Right kidney (tissue), 1 donor: Measurements from ENCODE around the gene ISL2.

Experiments used
- DNase-seq: peaks from one replicate; pipeline ENCODE4 v3.0.0-alpha.2; 2016

ISL2 gene

DNA sequence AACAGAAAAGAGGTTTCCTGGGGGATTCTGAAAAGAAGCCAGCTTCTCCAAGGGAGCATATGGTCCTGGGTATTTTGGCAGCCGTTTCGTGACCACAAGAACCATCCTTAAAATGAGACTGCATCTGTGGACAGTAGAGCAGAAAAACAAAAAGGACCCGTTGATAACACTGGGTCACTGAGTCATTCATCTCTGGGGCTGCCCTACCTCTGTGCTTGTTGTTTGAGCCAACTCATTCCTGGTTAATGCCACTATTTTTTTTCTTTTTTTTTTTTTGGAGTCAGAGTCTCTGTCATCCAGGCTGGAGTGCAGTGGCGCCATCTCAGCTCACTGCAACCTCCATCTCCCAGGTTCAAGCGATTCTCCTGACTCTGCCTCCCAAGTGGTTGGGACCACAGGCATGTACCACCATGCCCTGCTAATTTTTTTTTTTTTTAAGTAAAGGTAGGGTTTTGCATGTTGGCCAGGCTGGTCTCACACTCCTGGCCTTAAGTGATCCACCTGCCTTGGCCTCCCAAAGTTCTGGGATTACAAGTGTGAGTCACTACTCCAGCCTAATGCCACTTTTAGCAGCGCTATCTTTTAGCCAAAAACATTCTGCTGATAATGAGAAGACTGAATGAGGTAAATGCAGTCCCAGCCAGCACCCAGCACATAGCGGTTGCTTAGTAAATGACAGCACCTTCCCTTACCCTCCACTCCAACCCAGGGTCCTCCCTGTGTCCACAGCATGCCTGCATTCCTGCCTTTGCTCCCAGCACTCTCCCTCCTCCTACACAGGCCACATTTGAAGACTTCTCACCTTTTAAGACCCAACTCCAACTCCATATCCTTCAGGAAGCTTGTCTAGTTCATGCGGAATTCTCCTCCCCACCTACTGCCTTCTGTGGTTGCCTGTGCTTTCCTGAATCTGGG, 9.1 kb upstream of the ISL2 start:
- no peak for DNase-seq

- DNase-seq = no peak
Measured at GRCh38 chr15:76328106-76328696, 8.4 kb upstream of the ISL2 start.

GRCh38 chr15:76328958-76329357, 7.6 kb upstream of the ISL2 start:
- no peak for DNase-seq

DNA sequence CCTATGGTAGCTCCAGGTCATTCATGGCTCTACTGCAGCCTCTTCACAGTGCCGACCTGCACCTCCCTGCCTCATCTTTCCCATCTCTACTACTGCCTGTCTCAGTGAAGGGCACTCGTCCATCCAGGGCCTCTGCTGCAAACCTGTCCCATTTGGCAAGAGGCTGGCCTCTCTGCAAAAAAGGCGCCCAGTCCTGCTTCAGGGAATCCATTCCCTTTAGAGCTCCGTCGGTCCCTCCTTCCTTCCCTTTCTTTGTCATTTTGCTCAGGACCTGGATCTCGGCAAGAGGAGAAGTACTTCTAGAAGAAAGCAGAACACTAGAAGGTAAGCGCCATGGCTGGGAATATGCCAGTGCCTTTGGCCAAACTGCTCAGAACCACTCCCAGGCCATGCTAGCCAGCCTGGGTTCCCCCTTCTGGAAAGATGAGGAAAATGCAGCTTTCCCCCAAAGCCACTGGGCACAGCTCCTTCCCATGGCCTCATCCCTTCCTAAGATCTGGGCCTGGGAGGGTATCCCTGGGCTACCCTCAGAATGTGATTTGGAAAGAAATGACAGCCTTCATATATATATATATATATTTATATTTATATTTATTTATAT, 6.4 kb upstream of the ISL2 start:
- no peak for DNase-seq

- no peak for DNase-seq
Measured at GRCh38 chr15:76332796-76333195, 3.8 kb upstream of the ISL2 start.

- DNase-seq = no peak
Measured at GRCh38 chr15:76333309-76333708, 3.3 kb upstream of the ISL2 start.

DNA sequence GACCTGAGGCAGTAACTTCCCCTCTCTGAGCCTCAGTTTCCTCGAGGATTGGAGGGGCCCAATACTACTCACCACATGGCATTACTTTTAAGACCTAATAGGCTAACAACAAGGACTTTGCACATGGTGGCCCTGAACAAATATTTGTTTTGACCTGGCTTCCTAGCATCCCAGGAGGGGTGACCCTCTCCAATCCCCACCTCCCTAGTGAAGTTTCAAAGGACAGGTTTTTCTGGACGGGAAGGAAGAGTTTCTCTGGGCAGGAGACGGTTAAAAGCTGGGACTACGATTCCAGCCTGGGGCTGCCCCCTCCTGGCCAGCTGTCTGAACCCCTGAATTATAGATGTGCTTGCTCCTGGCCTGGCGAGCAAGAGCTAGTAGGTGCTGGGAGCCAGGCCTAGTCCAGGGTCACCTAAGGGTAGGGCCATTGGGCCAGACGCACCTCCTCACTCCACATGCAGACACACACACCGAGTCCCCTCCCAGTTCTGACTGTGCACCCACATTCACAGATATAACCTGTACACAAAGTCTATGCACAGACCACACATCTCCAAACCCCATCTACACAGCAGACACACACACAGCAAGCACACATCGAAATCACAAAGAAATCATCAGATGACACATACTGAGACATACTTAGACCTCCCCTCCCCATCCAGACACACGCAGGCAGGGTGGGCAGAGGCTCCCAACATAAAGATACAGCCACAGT, 2.7 kb upstream of the ISL2 start:
- no peak for DNase-seq

- no peak for DNase-seq
Measured at GRCh38 chr15:76334438-76335306, 1.9 kb upstream of the ISL2 start.

GRCh38 chr15:76335307-76336253, 993 bp upstream of the ISL2 start:
- peak; percentile 74 for DNase-seq

- DNase-seq = peak; percentile 76
Measured at GRCh38 chr15:76337059-76337695, 604 bp downstream of the ISL2 start.

DNA sequence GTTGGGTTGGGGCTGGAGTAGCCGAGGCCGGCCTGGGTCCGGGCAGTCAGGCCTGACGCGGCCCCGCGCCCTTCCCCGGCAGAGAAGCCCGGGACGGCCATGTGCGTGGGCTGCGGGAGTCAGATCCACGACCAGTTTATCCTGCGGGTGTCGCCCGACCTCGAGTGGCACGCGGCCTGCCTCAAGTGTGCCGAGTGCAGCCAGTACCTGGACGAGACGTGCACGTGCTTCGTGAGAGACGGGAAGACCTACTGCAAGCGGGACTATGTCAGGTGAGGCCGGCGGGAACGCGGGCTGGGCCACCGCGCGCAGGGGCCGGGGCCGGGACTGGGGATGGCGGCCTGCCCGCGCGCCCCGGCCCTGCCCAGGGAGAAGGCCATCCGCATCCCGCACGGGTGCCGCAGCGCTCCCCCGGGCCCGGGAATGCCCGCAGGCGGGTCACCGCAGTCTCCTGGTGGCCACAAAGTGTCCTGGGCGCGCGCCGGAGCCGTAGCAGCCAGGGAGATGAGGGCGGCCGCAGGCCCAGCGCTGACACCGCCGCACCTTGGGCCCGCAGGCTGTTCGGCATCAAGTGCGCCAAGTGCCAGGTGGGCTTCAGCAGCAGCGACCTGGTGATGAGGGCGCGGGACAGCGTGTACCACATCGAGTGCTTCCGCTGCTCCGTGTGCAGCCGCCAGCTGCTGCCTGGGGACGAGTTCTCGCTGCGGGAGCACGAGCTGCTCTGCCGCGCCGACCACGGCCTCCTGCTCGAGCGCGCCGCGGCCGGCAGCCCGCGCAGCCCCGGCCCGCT, 1.3 kb downstream of the ISL2 start:
- DNase-seq = peak; percentile 85

- peak; percentile 72 for DNase-seq
Measured at GRCh38 chr15:76338486-76339304, 2.1 kb downstream of the ISL2 start.

DNA sequence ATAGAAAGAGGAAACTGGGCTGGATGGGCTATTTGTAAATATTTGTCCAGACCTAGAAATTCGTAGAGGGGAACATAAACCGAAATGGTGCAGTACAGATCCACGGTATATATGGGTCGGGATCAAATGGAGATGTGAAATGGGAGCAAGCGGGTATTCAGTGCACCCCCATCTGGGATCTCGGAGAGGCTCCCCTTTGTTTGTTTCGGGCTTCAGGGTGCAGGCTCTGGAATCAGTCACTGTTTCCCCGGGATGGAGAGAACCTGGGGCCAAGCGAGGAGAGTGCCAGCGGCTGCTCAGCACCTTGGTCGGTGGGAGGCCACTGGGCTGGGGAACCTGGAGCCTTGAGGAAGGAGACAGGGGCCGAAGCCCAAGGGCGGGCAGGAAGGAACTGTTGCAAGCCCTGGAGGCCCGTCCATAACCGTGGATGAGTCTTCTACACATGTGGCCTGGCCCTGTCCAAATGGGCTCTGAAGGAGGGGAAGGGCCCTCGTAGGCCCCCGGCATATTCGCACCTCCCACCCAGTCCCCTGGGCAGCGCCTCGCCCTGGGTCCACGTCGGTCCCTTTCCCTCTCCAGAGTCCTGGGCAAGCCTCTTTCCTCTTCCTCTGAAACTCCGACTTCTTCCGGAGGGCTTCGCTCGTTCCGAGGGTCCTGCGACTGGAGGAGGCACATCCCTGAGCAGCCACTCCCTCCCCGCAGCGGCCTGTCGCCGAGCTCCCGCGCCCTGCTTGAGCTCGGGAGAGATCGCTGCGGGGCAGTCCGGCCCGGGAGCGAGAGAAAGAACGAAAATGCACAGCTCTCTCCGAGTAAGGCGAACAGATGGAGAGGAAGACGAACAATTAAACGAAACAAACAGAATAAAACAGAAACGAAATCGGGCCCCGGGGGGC, 3.0 kb downstream of the ISL2 start:
- DNase-seq = peak; percentile 88

DNA sequence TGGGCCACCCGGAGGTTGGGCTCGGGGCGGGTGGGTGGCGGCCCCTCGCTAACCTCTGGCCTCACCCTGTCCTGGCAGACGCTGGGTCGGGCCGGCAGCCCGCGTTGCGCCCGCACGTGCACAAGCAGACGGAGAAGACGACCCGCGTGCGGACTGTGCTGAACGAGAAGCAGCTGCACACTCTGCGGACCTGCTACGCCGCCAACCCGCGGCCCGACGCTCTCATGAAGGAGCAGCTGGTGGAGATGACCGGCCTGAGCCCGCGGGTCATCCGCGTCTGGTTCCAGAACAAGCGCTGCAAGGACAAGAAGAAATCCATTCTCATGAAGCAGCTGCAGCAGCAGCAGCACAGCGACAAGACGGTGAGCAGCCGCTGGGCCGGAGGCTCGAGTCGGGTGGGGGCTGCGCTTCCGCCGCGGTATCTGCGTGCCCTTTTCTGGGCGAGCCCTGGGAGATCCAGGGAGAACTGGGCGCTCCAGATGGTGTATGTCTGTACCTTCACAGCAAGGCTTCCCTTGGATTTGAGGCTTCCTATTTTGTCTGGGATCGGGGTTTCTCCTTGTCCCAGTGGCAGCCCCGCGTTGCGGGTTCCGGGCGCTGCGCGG, 3.7 kb downstream of the ISL2 start:
- peak; percentile 90 for DNase-seq

DNA sequence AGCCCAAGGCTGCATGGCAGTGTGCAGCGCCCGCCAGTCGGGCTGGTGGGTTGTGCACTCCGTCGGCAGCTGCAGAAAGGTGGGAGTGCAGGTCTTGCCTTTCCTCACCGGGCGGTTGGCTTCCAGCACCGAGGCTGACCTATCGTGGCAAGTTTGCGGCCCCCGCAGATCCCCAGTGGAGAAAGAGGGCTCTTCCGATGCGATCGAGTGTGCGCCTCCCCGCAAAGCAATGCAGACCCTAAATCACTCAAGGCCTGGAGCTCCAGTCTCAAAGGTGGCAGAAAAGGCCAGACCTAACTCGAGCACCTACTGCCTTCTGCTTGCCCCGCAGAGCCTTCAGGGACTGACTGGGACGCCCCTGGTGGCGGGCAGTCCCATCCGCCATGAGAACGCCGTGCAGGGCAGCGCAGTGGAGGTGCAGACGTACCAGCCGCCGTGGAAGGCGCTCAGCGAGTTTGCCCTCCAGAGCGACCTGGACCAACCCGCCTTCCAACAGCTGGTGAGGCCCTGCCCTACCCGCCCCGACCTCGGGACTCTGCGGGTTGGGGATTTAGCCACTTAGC, 4.3 kb downstream of the ISL2 start:
- no peak for DNase-seq

DNA sequence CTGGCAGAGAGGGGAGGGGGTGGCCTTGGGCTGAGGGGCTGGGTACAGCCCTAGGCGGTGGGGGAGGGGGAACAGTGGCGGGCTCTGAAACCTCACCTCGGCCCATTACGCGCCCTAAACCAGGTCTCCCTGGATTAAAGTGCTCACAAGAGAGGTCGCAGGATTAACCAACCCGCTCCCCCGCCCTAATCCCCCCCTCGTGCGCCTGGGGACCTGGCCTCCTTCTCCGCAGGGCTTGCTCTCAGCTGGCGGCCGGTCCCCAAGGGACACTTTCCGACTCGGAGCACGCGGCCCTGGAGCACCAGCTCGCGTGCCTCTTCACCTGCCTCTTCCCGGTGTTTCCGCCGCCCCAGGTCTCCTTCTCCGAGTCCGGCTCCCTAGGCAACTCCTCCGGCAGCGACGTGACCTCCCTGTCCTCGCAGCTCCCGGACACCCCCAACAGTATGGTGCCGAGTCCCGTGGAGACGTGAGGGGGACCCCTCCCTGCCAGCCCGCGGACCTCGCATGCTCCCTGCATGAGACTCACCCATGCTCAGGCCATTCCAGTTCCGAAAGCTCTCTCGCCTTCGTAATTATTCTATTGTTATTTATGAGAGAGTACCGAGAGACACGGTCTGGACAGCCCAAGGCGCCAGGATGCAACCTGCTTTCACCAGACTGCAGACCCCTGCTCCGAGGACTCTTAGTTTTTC, 4.9 kb downstream of the ISL2 start:
- peak; percentile 71 for DNase-seq
